Adrenal gland (tissue), 5 donors: ENCODE measurements around the gene PLEKHA4.

Experiments used
- CTCF ChIP-seq, 6 experiments: fragments of 450-650 bp in 4 of 6; fragments of 200-600 bp in 2 of 6; sonication (generic) in 1 of 6; IDR thresholded peaks; 1 replicate in 5 of 6; 2 replicates in 1 of 6; pipeline versions ENCODE4 v1.5.1 to v1.8.0; 2016 to 2021; ENCODE audit warnings: antibody characterized with exemption in 6 of 6, mild to moderate bottlenecking in 2 of 6, moderate library complexity in 1 of 6
- POLR2A ChIP-seq, 2 donors: fragments of 450-650 bp; IDR thresholded peaks; one replicate each; pipeline ENCODE4 v1.6.1; 2017; ENCODE audit warnings: antibody characterized with exemption in 2 of 2, mild to moderate bottlenecking in 2 of 2, moderate library complexity in 1 of 2
- donor health status: DM: no; HTN: no; CAD: no.

- TF ChIP-seq CTCF (IDR thresholded peaks at IDR 0.05) (no peak), POLR2A (IDR thresholded peaks at IDR 0.05) (no peak)
These were observed 23.0 kb downstream of the PLEKHA4 start for GRCh38 chr19:48845384-48845783.
